Hepatic stellate cell (primary cell): ENCODE results near the gene ZNF415.
A peak's percentile ranks its signal among the peaks of the same experiment; 100 is the strongest.
"Not testable (repeated sequence)": the region's sequence is repeated elsewhere in the genome, so short reads cannot be mapped to it uniquely, and the experiment has no call there.

Experiments
- DNase-seq: peaks from one replicate; pipeline ENCODE4 v3.0.0; 2011; ENCODE audit warnings: low spot score

ZNF415 gene

DNA sequence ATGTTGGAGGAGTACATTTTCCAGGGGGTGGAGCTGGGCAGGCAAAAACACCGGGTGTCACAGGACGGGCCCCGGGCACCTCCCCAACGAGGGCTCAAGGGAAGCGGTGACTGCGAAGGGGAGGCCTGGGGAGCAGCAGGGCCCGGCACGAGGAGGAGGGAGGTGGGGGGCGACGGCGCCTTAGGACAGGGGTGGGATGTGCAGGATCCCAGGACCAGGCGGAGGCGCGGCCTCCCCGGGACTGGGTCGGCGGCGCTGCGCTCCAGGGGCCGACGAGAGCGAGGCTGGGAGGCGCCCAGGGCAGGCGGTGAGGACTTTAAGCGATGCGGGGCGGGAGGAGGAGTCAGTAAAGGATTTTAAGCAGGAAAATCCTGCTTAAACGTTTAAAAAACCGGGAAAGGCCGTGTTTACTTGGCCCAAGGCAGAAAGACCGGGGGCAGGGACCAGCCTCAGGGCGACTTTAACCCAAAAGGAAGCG, 29.9 kb downstream of the ZNF415 start:
- peak; percentile 51 for DNase-seq

DNA sequence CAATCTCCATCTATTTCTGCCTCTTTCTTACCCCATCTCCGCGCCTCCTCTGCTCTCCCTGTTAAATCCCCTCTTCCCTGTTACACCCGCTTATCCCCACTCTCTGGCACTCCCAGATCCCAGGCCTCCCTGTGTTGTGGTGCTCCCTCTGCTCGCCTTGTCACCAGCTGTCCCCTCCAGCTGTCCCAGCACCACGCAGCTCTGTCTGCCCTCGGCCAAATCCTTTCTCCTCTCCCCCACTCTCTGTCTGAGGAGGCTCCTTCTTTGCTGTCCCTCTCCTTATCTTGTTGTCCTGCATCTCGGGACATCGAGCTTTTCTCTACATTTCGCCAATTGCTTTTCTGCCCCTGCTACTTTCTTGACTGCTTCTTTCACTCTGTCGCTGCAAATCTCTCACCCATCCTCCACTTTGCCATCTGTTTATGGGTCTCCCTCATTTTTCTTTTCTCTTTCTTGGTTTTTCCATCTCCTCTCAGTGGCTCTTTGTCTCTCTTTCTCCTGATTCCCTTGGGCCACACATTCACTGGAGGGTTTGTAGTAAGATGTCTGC, 30.4 kb downstream of the ZNF415 start:
- peak; percentile 26 for DNase-seq

DNA sequence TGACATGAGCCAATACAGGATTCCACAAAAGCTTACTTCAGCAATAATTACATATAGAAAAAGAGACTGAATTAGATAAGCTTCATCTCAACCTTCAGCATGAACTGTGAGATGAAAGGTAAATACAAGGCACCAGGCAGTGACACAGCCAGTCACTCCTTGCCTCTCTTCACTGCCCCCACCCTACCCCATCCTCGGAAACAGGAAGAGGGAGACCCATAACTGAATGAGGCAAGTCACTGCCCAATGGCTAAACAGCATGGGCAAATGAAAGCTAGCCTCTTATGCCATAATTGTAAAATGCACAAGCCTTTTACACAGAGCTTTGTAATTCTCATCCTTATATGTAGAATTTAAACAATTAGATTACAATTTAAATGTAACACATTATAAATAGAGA, 31.2 kb downstream of the ZNF415 start:
- DNase-seq: no peak

DNA sequence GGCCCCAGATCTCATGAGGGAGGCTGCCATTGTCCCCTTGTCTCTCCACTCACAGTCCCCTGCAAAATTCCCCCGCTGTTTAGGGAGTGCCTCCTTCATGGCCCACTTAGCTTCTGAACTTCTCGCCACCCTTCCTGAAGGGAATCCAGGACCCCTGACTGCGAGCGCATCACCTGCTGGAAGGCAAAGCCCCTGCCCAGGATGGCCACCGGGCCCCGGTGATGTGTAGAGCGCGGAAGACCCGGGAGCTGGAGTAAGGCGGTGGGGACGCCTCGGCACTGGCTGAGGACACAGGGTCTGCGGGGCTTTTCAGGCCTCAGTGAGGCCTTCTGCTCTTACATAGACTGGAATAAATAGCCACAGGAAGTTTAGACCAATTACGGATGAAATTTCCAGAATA, 34.1 kb downstream of the ZNF415 start:
- not testable (repeated sequence) for DNase-seq

DNA sequence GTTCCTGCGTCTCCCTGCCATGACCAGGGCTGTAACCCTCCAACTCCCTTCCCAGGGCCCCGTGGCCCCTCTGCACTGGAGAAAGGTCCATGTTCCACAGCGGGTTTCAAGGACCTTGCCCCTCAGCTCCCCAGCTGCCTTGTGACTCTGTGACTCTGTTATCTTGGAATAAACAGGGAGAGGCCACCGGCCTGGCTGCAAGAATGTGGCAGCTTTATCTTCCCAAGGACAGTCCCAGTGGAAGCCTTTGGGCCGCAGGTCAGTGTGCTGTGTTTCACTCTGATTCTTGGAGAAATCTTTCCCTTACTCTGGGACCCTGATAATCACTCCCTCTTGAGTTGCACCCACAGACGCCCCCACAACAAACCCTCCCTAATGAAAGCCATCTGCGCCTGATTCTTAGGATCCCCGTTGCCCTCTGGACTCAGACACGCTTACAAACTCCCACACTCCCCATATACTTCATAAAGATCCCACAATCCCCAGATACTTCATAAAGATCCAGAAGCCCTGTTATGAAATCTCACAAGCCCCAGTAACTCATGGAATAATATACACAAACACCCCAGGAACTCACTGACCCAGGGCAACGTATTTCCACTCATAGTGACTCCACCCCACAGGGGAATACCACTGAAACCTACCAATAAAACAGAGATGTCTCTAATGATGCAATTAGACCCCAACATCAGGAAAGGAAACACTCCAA, 35.6 kb downstream of the ZNF415 start:
- not testable (repeated sequence) for DNase-seq

DNA sequence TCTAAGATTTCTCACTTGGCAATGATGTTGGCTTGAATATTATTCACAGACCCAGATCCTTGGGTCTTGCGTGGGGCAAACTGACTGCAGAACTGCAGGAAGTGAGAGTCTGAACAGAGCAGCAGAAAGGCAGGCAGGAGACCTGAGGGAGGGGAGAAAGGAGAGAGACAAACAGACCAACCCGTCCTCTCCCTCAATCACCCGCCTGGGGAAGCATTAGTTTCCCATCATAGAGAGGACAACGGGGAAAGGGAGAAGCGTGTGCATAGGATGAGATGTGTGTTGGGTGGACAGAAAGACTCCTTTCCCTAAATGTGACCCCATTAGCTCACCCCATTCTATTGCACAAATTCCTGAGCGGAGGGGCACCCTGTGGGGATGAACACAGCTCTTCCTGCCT, 36.1 kb downstream of the ZNF415 start:
- DNase-seq: not testable (repeated sequence)

DNA sequence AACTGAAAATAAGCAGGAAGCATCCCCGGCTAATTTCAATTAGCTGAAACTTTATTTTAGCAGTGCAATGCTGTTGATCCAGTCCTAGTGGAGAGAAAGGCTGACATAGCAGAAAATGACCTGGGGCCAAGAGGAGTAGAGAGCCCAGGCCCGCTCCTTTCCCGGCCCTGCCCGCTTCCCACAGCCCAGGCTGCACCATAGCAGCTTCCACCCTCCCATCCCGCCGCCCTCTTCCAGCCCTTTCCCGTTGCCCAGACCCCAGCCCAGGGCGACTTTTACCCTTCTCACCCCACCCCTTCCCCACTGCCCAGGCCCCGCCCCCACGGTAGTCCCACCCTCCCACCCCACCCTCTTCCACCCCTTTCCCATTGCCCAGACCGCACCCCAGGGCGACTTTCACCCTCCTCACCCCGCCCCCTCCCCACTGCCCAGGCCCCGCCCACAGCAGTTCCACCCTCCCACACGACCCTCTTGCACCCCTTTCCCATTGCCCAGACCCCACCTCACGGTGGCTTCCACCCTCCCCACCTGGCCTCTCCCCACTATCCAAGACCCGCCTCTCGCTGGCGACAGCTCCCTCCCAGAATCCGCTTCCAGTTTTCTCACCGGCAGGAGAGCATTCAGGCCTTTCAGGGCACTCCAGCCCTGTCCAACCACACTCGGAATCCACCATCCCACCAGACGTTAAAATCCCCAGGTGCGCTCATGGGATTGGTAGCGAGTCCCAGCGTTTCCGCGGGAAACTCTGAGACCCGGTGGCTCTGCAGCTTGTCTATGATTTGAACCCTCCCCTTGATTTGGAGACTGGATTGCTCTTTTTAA, 37.7 kb downstream of the ZNF415 start:
- no peak for DNase-seq

DNA sequence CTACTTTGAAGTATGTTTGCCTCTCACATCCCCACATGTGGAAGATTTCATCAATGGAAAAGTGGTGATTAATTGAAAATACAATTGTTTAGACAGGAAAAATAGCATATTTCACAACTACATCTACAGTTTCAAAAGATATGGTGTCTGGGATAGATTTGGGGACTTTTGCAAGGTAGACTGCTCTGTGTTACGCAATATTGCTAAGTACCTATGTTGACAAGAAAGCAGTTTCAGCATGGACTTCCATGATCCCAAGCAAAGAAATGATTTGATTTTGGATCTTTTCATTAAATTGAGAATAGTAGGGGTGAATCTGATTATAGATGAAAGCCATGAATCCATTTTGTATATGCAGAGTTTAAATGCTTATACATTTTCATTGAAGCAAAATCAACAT, 40.0 kb downstream of the ZNF415 start:
- DNase-seq: no peak

DNA sequence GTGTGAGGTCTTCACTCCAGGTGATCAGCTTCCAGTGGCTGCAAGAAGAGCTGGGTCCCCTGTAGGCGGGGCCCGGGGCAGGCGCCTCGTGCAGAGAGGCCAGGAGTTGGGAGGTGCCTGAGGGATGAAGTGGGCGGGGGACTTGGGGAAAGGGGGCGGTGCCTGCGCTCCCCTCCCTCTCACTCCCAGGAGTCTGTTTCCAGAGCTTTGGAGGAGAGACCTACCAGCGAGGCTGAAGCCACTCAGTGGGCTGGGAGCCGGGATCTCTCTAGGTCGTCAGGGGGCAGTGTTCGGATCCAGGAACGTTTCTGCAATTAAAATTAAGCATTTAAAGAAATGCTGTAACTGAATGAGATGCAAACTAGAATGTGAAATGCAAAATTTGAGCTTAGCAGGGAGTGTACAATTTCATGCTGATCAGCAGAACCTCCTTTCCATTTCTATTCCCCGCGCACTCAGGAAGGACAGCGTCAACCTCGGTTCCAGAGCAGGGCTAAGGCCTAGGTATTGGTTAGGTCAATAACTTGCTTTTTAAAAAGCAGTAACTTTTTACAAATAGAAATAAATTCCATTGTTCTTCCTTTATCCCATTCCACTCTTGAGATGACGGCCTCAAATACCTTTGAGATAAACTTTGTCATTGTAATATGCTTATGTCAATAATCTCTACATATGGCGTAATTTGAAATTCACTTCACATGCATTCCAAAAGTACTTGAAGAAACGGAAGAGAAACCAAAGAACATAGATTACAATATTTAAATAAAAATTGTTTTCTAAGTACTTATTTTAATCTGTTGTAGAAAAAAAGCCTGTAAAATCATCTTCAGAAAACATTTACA, 41.1 kb downstream of the ZNF415 start:
- no peak for DNase-seq

DNA sequence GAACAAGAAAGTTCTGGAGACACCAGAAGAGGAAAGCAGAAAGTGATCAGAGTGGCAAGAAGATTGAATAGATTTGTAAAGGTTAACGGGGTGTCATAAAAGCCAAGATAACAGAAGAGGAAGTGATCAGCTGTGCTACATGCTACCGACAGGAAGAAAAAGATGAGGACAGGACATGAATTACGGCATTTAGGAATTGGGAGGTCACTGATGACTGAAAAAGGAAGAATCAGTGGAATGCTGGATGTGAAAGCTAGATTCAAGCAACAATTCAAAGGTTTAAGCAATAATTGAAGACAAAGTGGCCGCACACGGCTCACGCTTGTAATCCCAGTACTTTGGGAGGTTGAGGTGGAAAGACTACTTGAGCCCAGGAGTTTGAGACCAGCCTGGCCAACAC, 44.6 kb downstream of the ZNF415 start:
- DNase-seq: no peak

DNA sequence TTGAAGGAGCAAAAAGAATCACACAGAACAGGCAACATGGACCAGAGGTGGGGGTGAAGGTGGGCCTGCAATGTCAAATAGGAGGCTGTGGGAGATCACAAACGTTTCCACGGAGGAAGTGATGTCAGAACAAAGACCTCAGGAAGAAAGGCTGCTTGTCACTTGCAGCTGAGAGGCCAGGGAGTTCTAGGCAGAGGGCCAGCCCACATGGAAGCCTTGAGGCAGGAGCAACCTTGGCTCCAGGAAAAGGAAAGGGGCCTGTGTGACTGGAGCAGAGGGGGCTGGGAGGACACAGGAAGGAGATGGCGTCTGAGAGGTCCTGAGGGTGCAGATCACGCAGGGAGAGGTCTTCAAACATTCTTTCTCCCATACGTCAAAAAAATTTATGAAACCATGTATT, 45.8 kb downstream of the ZNF415 start:
- no peak for DNase-seq

DNA sequence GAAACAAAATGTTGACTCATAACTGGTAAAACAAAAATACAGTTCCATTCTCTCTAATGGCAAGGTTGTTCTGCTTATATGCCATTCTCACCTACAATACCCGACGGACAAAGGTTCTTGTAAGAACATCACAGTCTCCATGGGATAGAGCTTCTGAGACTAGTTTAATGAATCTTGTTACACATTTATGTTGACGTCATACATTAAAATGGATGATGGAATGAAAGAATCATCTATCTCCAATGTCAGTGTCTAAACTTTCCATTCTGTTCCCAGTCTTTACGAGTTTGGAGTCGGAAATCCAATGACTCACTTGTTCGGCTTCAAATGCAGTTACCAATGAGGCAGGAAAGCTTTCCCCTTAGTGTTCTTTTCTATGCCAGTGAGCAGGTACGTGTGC, 47.2 kb downstream of the ZNF415 start:
- DNase-seq: no peak

DNA sequence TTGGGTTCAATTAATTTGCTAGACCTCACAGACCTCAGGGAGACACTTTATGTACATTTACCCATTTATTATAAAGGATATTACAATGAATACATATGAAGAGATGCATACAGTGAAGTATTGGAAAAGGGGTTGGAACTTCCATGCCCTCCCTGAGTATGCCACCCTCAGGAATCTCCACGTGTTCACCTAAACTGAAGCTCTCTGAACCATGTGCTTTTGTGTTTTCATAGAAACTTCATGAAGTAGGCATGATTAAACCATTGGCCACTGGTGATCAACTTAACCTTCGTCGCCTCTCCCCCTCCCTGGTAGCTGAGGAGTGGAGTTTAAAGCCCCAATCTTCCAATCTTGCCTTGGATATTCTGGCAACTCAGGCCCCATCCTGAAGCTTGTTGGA, 49.8 kb downstream of the ZNF415 start:
- no peak for DNase-seq

DNA sequence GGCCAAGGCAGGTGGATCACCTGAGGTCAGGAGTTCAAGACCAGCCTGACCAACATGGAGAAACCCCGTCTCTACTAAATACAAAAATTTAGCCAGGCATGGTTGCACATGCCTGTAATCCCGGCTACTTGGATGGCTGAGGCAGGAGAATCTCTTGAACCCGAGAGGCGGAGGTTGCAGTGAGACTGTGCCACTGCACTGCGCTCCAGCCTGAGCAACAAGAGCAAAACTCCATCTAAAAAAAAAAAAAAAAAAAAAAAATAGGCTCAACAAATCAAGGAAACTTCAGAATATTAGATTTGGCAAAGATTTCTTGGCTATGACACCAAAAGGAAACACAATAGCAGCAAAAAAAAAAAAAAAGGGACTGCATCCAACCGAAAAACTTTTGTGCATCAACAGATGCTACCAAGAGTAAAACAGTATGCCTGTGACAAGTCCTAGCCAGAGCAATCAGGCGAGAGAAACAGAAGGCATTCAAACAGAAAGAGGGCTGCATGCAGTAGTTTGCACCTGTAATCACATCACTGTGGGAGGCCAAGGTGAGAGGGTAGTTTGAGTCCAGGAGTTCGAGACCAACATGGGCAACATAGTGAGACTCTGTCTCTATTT, 53.3 kb downstream of the ZNF415 start:
- no peak for DNase-seq

DNA sequence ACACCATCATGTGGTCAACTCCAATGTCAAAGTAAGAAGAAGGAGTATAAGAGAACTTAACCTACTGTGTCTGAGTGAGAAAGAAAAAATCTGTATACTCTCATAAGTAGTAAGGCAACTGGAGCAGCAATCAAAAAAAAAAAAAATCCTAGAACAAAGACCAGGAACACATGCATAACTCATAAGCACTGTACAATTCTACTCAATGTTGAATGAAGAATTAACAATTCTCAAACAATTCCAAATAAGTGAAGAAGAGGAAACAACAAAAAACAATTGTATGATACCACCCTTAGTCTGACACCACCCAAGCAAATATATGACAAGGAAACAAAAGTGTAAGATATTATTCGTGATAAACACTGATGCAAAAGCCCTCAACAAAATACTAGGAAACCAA, 54.0 kb downstream of the ZNF415 start:
- no peak for DNase-seq

DNA sequence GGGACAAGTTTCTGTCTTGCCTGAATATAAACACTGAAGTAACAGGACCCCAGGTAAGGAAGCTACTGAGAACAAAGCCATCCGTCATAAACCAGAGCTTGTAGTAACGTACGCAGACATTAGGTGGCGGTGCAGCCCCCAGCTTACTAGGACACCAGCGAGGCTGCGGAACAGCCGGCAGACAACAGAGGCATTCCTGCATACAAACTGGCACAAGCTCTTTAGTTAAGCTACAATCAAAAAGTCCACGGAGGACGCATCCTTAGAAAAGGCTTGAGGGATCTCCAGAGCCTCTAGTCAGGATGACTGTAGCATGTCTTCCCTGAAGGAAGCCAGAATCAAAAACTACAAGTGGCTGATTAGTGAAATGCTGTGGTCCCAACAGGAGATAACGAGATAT, 55.7 kb downstream of the ZNF415 start:
- peak; percentile 35 for DNase-seq

DNA sequence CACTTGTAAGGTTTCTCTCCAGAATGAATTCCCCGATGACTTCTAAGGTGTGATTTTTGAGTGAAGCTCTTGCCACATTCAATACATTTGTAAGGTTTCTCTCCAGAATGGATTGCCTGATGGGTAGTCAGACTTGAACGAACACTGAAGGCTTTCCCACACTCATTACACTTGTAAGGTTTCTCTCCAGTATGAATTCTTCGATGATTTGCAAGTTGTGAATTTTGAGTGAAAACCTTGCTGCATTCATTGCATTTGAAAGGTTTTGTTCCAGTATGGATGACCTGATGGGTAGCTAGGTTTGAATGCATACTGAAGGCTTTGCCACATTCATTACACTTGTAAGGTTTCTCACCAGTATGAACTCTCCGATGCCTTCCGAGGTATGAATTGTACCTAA, 63.9 kb downstream of the ZNF415 start:
- no peak for DNase-seq

DNA sequence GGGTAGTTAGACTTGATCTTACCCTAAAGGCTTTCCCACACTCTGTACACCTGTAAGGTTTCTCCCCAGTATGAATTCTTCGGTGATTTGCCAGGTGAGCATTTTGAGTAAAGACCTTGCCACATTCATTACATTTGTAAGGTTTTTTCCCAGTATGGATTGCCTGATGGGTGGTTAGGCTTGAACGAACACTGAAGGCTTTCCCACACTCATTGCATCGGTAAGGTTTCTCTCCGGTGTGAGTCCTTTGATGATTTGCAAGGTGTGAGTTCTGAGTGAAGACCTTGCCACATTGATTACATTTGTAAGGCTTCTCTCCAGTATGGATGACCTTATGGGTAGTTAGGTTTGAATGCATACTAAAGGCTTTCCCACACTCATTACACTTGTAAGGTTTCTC, 64.5 kb downstream of the ZNF415 start:
- DNase-seq: no peak

DNA sequence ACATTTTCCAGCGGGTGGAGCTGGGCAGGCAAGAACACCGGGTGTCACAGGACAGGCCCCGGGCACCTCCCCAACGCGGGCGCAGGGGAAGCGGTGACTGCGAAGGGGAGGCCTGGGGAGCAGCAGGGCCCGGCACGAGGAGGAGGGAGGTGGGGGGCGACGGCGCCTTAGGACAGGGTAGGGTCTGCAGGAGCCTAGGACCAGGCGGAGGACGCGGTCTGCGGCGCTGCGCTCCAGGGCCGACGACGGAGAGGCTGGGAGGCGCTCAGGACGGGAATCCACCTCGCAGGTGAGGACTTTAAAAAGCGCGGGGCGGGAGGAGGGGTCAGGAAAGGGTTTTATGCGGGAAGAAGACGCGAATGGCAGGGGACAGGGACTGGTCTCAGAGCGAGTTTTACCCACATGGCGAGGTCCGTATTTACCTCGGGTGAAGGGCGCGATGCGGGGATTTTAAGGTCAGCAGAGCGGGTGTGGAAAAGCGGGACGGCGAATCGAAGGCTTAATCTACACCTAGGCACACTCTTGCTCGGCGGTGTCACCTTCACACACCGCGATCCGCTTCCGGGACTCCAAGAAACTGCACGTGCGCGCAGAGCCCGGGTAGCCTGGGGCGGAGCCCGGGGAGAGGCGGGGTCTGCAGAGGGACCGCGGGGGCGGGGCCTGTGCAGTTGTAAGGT, 74.7 kb downstream of the ZNF415 start:
- no peak for DNase-seq
